HEK293 (cell line): ENCODE data around the gene SMARCB1.

Source experiments
- KLF9 ChIP-seq: fragments of 450-650 bp; formaldehyde crosslinking; IDR thresholded peaks from 2 replicates; pipeline ENCODE4 v1.5.1; 2016; ENCODE audit warnings: missing biosample characterization, missing genetic modification characterization, low read depth
- MZF1 ChIP-seq: fragments of 450-650 bp; formaldehyde crosslinking; IDR thresholded peaks from 2 replicates; pipeline ENCODE4 v1.5.1; 2017; ENCODE audit warnings: missing biosample characterization, missing genetic modification characterization, borderline replicate concordance
- TCF7L2 ChIP-seq: IDR thresholded peaks from 2 replicates; pipeline ENCODE4 v1.6.1; 2011; ENCODE audit warnings: low read depth, mild to moderate bottlenecking, inconsistent platforms, low read length, moderate library complexity, borderline replicate concordance
- ZFP41 ChIP-seq: fragments of 450-650 bp; formaldehyde crosslinking; IDR thresholded peaks from 2 replicates; pipeline ENCODE4 v1.5.1; 2016; ENCODE audit warnings: missing biosample characterization, missing genetic modification characterization, borderline replicate concordance
- ZNF174 ChIP-seq: fragments of 450-650 bp; formaldehyde crosslinking; IDR thresholded peaks from 2 replicates; pipeline ENCODE4 v1.5.0; 2017; ENCODE audit warnings: missing biosample characterization, mild to moderate bottlenecking, missing genetic modification characterization
- ZNF629 ChIP-seq: fragments of 450-650 bp; formaldehyde crosslinking; IDR thresholded peaks from 2 replicates; pipeline ENCODE4 v1.5.1; 2017; ENCODE audit warnings: missing biosample characterization, missing genetic modification characterization
- TF ChIP-seq, protein P1 (sequence below): fragments of 450-650 bp; formaldehyde crosslinking; IDR thresholded peaks from 2 replicates; pipeline ENCODE4 v1.5.1; 2017; ENCODE audit warnings: missing biosample characterization, mild to moderate bottlenecking, missing genetic modification characterization, moderate library complexity
- TF ChIP-seq, protein P2 (sequence below): fragments of 450-650 bp; formaldehyde crosslinking; IDR thresholded peaks from 2 replicates; pipeline ENCODE4 v1.5.1; 2016; ENCODE audit warnings: missing biosample characterization, missing genetic modification characterization
- TF ChIP-seq, protein P3 (sequence below): fragments of 450-650 bp; formaldehyde crosslinking; conservative IDR thresholded peaks from 2 replicates; pipeline ENCODE4 v1.5.1; 2016; ENCODE audit warnings: low read depth, missing biosample characterization, missing genetic modification characterization
- TF ChIP-seq, protein P4 (sequence below): IDR thresholded peaks from 2 replicates; pipeline ENCODE4 v1.6.1; 2011; ENCODE audit warnings: mild to moderate bottlenecking, low read depth, low read length, borderline replicate concordance

DNA sequence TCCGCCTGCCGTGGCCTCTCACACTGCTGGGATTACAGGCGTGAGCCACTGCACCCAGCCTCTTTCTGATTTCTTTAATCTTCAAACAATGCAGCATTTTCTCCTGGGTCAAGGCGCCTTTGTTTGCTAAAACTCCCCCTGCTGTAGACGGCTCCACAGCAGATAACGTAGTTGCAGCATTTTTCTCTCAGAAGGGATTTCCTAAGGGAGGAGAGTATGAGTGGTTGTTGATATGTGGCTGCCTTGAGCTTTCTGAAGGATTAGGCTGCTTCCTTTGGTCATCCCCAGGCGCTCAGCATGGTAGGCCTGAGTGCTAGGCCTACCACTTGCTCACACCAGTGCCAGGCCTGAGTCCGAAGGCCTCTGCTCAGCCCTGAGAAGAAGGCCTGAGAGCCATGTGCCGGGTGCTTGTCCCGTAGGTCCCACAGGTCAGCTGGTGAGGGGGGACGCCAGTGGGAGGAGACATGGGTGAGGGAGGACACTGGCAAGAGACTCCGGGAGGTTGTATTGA is 18.1 kb downstream of the SMARCB1 start:
- no peak for TF ChIP-seq TCF7L2
- TF ChIP-seq, protein P1, sequence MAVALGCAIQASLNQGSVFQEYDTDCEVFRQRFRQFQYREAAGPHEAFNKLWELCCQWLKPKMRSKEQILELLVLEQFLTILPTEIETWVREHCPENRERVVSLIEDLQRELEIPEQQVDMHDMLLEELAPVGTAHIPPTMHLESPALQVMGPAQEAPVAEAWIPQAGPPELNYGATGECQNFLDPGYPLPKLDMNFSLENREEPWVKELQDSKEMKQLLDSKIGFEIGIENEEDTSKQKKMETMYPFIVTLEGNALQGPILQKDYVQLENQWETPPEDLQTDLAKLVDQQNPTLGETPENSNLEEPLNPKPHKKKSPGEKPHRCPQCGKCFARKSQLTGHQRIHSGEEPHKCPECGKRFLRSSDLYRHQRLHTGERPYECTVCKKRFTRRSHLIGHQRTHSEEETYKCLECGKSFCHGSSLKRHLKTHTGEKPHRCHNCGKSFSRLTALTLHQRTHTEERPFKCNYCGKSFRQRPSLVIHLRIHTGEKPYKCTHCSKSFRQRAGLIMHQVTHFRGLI: no peak
- TF ChIP-seq, protein P2, sequence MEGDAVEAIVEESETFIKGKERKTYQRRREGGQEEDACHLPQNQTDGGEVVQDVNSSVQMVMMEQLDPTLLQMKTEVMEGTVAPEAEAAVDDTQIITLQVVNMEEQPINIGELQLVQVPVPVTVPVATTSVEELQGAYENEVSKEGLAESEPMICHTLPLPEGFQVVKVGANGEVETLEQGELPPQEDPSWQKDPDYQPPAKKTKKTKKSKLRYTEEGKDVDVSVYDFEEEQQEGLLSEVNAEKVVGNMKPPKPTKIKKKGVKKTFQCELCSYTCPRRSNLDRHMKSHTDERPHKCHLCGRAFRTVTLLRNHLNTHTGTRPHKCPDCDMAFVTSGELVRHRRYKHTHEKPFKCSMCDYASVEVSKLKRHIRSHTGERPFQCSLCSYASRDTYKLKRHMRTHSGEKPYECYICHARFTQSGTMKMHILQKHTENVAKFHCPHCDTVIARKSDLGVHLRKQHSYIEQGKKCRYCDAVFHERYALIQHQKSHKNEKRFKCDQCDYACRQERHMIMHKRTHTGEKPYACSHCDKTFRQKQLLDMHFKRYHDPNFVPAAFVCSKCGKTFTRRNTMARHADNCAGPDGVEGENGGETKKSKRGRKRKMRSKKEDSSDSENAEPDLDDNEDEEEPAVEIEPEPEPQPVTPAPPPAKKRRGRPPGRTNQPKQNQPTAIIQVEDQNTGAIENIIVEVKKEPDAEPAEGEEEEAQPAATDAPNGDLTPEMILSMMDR (tag by site-specific recombination): no peak
- TF ChIP-seq ZFP41 (tag by site-specific recombination): no peak
- no peak for TF ChIP-seq KLF9 (tag by site-specific recombination)
- TF ChIP-seq ZNF174: no peak
- TF ChIP-seq ZNF629 (tag by site-specific recombination): no peak
- TF ChIP-seq MZF1 (tag by site-specific recombination): no peak
- TF ChIP-seq, protein P3, sequence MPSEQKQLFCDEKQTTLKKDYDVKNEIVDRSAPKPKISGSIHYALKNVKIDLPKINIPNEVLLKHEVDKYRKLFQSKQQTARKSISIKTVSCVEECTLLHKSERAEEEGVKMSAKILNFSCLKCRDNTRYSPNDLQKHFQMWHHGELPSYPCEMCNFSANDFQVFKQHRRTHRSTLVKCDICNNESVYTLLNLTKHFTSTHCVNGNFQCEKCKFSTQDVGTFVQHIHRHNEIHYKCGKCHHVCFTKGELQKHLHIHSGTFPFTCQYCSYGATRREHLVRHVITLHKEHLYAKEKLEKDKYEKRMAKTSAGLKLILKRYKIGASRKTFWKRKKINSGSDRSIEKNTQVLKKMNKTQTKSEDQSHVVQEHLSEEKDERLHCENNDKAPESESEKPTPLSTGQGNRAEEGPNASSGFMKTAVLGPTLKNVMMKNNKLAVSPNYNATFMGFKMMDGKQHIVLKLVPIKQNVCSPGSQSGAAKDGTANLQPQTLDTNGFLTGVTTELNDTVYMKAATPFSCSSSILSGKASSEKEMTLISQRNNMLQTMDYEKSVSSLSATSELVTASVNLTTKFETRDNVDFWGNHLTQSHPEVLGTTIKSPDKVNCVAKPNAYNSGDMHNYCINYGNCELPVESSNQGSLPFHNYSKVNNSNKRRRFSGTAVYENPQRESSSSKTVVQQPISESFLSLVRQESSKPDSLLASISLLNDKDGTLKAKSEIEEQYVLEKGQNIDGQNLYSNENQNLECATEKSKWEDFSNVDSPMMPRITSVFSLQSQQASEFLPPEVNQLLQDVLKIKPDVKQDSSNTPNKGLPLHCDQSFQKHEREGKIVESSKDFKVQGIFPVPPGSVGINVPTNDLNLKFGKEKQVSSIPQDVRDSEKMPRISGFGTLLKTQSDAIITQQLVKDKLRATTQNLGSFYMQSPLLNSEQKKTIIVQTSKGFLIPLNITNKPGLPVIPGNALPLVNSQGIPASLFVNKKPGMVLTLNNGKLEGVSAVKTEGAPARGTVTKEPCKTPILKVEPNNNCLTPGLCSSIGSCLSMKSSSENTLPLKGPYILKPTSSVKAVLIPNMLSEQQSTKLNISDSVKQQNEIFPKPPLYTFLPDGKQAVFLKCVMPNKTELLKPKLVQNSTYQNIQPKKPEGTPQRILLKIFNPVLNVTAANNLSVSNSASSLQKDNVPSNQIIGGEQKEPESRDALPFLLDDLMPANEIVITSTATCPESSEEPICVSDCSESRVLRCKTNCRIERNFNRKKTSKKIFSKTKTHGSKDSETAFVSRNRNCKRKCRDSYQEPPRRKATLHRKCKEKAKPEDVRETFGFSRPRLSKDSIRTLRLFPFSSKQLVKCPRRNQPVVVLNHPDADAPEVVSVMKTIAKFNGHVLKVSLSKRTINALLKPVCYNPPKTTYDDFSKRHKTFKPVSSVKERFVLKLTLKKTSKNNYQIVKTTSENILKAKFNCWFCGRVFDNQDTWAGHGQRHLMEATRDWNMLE (tag by site-specific recombination): no peak
- TF ChIP-seq, protein P4, sequence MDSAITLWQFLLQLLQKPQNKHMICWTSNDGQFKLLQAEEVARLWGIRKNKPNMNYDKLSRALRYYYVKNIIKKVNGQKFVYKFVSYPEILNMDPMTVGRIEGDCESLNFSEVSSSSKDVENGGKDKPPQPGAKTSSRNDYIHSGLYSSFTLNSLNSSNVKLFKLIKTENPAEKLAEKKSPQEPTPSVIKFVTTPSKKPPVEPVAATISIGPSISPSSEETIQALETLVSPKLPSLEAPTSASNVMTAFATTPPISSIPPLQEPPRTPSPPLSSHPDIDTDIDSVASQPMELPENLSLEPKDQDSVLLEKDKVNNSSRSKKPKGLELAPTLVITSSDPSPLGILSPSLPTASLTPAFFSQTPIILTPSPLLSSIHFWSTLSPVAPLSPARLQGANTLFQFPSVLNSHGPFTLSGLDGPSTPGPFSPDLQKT: no peak
